Measurements from ENCODE around the gene CITED4.

DNA sequence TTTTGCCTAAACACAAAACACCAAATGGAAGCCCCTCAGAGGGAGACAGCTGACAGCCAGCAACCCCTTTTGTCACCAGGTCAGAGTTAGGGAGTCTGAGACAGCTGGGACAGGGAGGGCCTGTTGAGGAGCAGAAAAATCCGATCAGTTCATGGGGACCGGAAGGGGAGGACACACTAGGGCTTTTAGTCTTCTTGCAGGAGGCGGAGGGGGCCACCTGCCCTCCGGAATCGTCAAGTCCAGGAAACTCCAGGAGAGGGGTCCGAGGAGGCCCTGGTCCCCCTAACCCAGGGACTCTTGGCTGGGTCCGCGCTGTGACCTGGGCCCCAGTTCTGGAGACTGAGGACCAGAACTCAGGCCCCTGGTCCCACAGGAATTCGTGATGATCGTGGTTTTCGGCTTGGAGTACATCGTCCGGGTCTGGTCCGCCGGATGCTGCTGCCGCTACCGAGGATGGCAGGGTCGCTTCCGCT, 44.3 kb downstream of the CITED4 start:
- TF ChIP-seq ARNTL (CRISPR knock-in tag; IDR thresholded peaks at IDR 0.05; ENCODE audit: borderline replicate concordance, low read depth) (no peak), RARB (CRISPR knock-in tag; IDR thresholded peaks at IDR 0.05) (no peak), ZNF70 (CRISPR knock-in tag; IDR thresholded peaks at IDR 0.05) (no peak)
- TF ChIP-seq, protein P1, sequence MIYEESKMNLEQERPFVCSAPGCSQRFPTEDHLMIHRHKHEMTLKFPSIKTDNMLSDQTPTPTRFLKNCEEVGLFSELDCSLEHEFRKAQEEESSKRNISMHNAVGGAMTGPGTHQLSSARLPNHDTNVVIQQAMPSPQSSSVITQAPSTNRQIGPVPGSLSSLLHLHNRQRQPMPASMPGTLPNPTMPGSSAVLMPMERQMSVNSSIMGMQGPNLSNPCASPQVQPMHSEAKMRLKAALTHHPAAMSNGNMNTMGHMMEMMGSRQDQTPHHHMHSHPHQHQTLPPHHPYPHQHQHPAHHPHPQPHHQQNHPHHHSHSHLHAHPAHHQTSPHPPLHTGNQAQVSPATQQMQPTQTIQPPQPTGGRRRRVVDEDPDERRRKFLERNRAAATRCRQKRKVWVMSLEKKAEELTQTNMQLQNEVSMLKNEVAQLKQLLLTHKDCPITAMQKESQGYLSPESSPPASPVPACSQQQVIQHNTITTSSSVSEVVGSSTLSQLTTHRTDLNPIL (CRISPR knock-in tag; IDR thresholded peaks at IDR 0.05; ENCODE audit: low read depth) = no peak
